Parathyroid adenoma (tissue), 2 donors: ENCODE measurements around the gene PGPEP1.

ENCODE experiments used
- H2AFZ ChIP-seq: fragments of 300-600 bp; sonication (generic); one replicate; pipeline ENCODE4 v1.7.0; 2017; ENCODE audit warnings: antibody characterized with exemption, mild to moderate bottlenecking
- H3K27ac ChIP-seq: fragments of 300-600 bp; sonication (generic); one replicate; pipeline ENCODE4 v1.7.0; 2017
- H3K27me3 ChIP-seq: fragments of 300-600 bp; sonication (generic); one replicate; pipeline ENCODE4 v1.7.0; 2017; ENCODE audit warnings: low read length; ENCODE audit not compliant: control insufficient read depth, insufficient read depth
- H3K36me3 ChIP-seq: fragments of 300-600 bp; sonication (generic); one replicate; pipeline ENCODE4 v1.7.0; 2017; ENCODE audit warnings: low read length; ENCODE audit not compliant: control insufficient read depth, insufficient read depth
- H3K4me1 ChIP-seq: fragments of 300-600 bp; sonication (generic); one replicate; pipeline ENCODE4 v1.7.0; 2017; ENCODE audit warnings: control low read depth
- H3K4me2 ChIP-seq: fragments of 300-600 bp; sonication (generic); one replicate; pipeline ENCODE4 v1.7.0; 2017; ENCODE audit warnings: low read length
- H3K4me3 ChIP-seq: fragments of 300-600 bp; sonication (generic); one replicate; pipeline ENCODE4 v1.7.0; 2017; ENCODE audit warnings: low read depth, low read length
- H3K79me2 ChIP-seq: fragments of 300-600 bp; sonication (generic); one replicate; pipeline ENCODE4 v1.7.0; 2017; ENCODE audit warnings: control low read depth
- H3K9ac ChIP-seq: fragments of 300-600 bp; sonication (generic); one replicate; pipeline ENCODE4 v1.7.0; 2017; ENCODE audit warnings: mild to moderate bottlenecking
- H3K9me3 ChIP-seq: fragments of 300-600 bp; sonication (generic); one replicate; pipeline ENCODE4 v1.7.0; 2017; ENCODE audit warnings: low read length; ENCODE audit not compliant: control insufficient read depth
- CTCF ChIP-seq: fragments of 300-600 bp; sonication (generic); IDR thresholded peaks from one replicate; pipeline ENCODE4 v1.7.0; 2017; ENCODE audit warnings: antibody characterized with exemption, mild to moderate bottlenecking
- donor health status: primary hyperparathyroidism.

Gene PGPEP1

GRCh38 chr19:18386543-18387271, 46.3 kb downstream of the PGPEP1 start:
- TF ChIP-seq CTCF: no peak
- H3K4me1 ChIP-seq: peaks cover 7% of the 10 kb centered on the region
- no peak overlapping the region for H3K4me3 ChIP-seq

GRCh38 chr19:18388100-18388959, 47.9 kb downstream of the PGPEP1 start:
- H3K27me3 ChIP-seq: no peaks in the 10 kb centered on the region
- peak overlapping the region; percentile 56 for H3K4me2 ChIP-seq
- peak overlapping the region; percentile 25 for H3K4me3 ChIP-seq
- peak overlapping the region; percentile 93 for H2AFZ ChIP-seq
- peaks cover 7% of the 10 kb centered on the region for H3K4me1 ChIP-seq
- no peak overlapping the region for H3K9ac ChIP-seq
- H3K27ac ChIP-seq: peak overlapping the region; percentile 51
- H3K36me3 ChIP-seq: no peaks in the 10 kb centered on the region
- H3K9me3 ChIP-seq: no peaks in the 10 kb centered on the region
- H3K79me2 ChIP-seq: no peaks in the 10 kb centered on the region
- TF ChIP-seq CTCF: peak; percentile 100

More at GRCh38 chr19:18386543-18387271, 46.3 kb downstream of the PGPEP1 start:
- H3K9ac ChIP-seq: no peak overlapping the region
- H3K36me3 ChIP-seq: no peaks in the 10 kb centered on the region
- no peaks in the 10 kb centered on the region for H3K9me3 ChIP-seq
- H3K79me2 ChIP-seq: no peaks in the 10 kb centered on the region
- no peak overlapping the region for H2AFZ ChIP-seq
- no peaks in the 10 kb centered on the region for H3K27me3 ChIP-seq
- H3K27ac ChIP-seq: no peak overlapping the region
- H3K4me2 ChIP-seq: no peak overlapping the region

GRCh38 chr19:18388960-18389725, 48.7 kb downstream of the PGPEP1 start:
- H3K79me2 ChIP-seq: no peaks in the 10 kb centered on the region
- H3K36me3 ChIP-seq: no peaks in the 10 kb centered on the region
- peak overlapping the region; percentile 56 for H3K4me2 ChIP-seq
- no peak overlapping the region for H2AFZ ChIP-seq
- no peak overlapping the region for H3K9ac ChIP-seq
- H3K4me3 ChIP-seq: peak overlapping the region; percentile 25
- H3K27ac ChIP-seq: peak overlapping the region; percentile 51
- no peak for TF ChIP-seq CTCF
- H3K9me3 ChIP-seq: no peaks in the 10 kb centered on the region
- H3K27me3 ChIP-seq: no peaks in the 10 kb centered on the region
- H3K4me1 ChIP-seq: peaks cover 7% of the 10 kb centered on the region

GRCh38 chr19:18389726-18390064, 49.3 kb downstream of the PGPEP1 start:
- Histone ChIP-seq H2AFZ (no peak overlapping the region), H3K9ac (no peak overlapping the region), H3K36me3 (no peaks in the 10 kb centered on the region), H3K4me1 (peaks cover 7% of the 10 kb centered on the region), H3K79me2 (no peaks in the 10 kb centered on the region), H3K27ac (no peak overlapping the region), H3K27me3 (no peaks in the 10 kb centered on the region), H3K4me2 (no peak overlapping the region), H3K4me3 (no peak overlapping the region), H3K9me3 (no peaks in the 10 kb centered on the region)
- no peak for TF ChIP-seq CTCF
